Memory B cell (primary cell): ENCODE data around the gene TMEM62.
"Not testable (repeated sequence)": the region's sequence is repeated elsewhere in the genome, so short reads cannot be mapped to it uniquely, and the experiment has no call there.

Source experiments
- ATAC-seq: fragments of 150-1000 bp; cut with Tn5 transposase; 2 replicates; pipeline ENCODE4 v1.10.0; 2021; ENCODE audit warnings: low read depth, mild to moderate bottlenecking, moderate library complexity
- DNase-seq, 2 donors: peaks; one replicate each; pipeline ENCODE4 v3.0.0; 2022; ENCODE audit warnings: low spot score in 2 of 2
- H3K27ac Mint-ChIP-seq: one replicate; pipeline ENCODE4 v1.8.0; 2022; ENCODE audit warnings: mild to moderate bottlenecking, moderate library complexity, mixed read lengths
- H3K27me3 Mint-ChIP-seq: one replicate; pipeline ENCODE4 v1.8.0; 2022; ENCODE audit warnings: mixed read lengths
- H3K36me3 Mint-ChIP-seq: one replicate; pipeline ENCODE4 v1.8.0; 2022; ENCODE audit warnings: mild to moderate bottlenecking, mixed read lengths
- H3K4me1 Mint-ChIP-seq: one replicate; pipeline ENCODE4 v1.8.0; 2022; ENCODE audit warnings: mixed read lengths
- H3K4me3 Mint-ChIP-seq: one replicate; pipeline ENCODE4 v1.8.0; 2022; ENCODE audit warnings: mild to moderate bottlenecking, moderate library complexity, mixed read lengths
- H3K9me3 Mint-ChIP-seq: one replicate; pipeline ENCODE4 v1.8.0; 2022; ENCODE audit warnings: mixed read lengths

The TMEM62 gene

DNA sequence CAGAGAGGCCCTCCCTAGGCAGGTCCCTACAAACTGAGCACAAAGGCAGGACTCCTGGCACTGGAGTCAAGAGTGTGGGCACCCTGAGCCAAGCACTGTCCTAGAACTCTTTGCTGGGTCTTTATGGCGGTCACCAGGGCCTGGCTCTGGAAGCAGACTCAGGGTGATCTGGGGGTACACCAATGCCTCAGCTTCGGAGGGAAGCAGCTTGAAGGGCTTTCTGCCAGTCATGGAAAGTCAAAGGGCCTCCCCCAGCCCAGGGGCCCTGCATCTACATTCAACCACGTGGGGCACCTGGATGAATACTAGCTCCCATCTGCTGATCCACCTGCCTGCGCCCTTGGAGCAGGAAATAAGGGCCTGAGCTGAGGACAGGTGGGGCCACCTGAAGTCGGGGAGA is 80.1 kb downstream of the TMEM62 start:
- H3K4me3 Mint-ChIP-seq, result no peak overlapping the region
- H3K4me1 Mint-ChIP-seq, result no peaks in the 10 kb centered on the region
- no peaks in the 10 kb centered on the region for H3K36me3 Mint-ChIP-seq
- H3K27ac Mint-ChIP-seq, result no peak overlapping the region
- ATAC-seq, result no peak
- H3K9me3 Mint-ChIP-seq, result peaks cover 2% of the 10 kb centered on the region
- peaks cover 10% of the 10 kb centered on the region for H3K27me3 Mint-ChIP-seq
- DNase-seq, result no peak

DNA sequence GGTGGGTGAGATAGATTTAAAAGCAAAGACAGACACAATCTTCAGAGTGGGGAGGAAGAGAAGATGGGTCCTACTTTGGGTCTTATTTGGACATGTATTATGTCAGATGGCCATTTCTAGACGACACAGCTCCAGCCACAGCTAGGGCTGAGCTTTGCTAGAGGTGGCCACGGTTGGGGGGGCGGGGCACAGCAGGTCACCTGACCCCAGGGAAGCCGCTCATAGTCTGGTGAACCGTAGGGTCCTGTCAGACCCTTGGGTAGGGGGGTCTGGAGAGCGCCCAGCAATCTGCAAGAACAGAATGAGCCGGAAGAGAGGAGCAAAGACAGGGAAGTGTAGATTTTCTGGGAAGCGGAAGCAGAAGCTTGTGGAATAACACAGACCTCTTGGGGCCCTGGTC is 80.8 kb downstream of the TMEM62 start:
- no peak for ATAC-seq

DNA sequence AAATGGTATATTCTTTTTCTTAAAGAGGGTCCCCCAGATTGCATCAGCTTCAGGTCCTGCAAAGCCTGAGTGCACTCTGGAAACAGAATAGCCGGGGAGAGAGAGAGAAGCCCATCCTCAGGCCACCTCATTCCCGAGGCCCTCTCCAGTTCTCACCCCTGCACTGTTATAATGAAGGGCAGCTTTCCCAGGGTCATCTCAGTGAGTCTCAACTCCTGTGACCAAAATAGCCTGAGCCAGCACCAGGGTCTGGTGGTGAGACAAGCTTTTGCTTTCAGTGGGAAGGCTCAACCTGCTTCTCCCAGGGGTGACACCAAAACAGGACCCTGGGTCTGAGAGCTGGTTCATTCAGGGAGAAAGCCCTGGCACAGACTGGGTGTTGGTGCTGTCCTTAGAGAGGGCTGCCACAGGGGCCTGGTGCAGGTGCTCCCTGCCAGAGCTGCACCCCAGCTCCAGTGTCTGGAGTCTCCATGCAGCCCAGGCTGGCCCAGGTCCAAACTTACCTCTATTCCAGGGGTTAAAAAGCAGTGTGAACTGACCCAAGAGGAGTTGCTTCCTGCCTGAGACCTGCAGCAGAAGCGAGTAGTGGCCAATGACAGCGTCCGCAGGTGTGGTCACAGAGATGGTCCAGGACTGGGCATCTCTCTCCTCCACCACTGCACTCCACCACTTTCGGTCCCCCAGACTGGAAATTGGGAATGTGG is 81.4 kb downstream of the TMEM62 start:
- no peak overlapping the region for H3K27ac Mint-ChIP-seq
- ATAC-seq (no peak), DNase-seq (no peak)
- peaks cover 5% of the 10 kb centered on the region for H3K27me3 Mint-ChIP-seq
- no peaks in the 10 kb centered on the region for H3K4me1 Mint-ChIP-seq
- H3K36me3 Mint-ChIP-seq, result no peaks in the 10 kb centered on the region
- H3K4me3 Mint-ChIP-seq, result no peak overlapping the region
- peaks cover 2% of the 10 kb centered on the region for H3K9me3 Mint-ChIP-seq

More for the DNA sequence above, 80.8 kb downstream of the TMEM62 start:
- DNase-seq, result no peak
- Mint-ChIP-seq H3K9me3 (peaks cover 2% of the 10 kb centered on the region), H3K4me3 (no peak overlapping the region), H3K27me3 (peaks cover 5% of the 10 kb centered on the region), H3K4me1 (no peaks in the 10 kb centered on the region), H3K36me3 (no peaks in the 10 kb centered on the region), H3K27ac (no peak overlapping the region)

DNA sequence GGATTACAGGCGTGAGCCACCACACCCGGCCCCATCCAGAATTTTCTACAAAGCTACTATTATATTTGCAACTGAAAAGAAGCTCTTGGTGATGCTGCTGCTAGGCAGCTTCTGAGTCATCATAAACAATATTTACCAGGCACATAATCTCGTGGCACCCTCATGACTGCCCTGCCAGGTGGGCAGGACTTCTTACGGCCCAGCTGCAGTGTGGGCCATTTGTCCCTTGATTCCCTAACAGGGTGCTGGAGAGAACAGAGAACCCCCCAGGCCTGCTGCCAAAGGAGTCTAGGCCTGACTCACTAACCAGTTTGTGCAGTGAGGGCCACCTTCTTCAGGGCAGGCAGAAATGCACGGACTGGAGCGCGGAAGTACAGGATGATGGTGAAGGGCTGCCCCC is 82.6 kb downstream of the TMEM62 start:
- H3K27ac Mint-ChIP-seq, result no peak overlapping the region
- H3K36me3 Mint-ChIP-seq, result no peaks in the 10 kb centered on the region
- peaks cover 2% of the 10 kb centered on the region for H3K9me3 Mint-ChIP-seq
- H3K4me1 Mint-ChIP-seq, result no peaks in the 10 kb centered on the region
- H3K4me3 Mint-ChIP-seq, result no peak overlapping the region
- DNase-seq, result no peak
- peaks cover 5% of the 10 kb centered on the region for H3K27me3 Mint-ChIP-seq
- ATAC-seq, result no peak

DNA sequence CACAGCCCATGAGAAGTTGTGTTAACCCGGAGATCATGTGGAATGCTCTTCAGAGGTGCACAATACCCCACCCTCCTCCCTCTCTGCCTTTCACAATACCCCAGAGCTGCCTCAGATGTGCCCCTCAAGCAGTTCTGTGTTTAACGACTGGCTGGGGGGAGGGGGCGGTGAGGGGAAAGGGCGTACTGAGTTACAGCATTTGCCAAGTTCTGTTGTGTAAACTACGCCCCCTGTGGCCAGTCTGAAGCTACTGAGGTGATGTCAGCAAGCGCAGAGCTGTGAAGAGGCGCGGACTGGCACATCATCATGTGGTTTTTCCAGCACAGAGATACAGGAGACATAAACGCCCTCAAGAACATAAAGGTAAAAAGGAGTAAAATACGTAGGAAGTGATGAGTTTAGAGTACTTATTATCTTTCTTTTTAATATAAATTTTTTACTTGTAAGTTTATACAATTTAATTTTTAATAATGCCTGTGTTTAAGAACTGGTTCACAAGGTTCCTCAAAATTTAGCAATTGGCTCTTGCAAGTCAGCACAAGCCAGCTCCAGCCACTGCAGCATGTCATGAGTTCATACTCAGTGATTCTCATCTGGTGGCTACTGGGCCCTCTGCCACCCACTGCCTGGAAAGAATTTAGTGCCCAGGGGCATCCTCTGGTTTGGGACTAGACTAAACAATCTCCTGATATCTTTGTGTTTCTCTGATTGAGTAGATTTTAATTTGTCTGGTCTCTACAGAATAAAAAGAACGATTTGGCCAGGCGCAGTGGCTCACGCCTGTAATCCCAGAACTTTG is 85.7 kb downstream of the TMEM62 start:
- no peak overlapping the region for H3K4me3 Mint-ChIP-seq
- no peak overlapping the region for H3K27ac Mint-ChIP-seq
- peaks cover 5% of the 10 kb centered on the region for H3K27me3 Mint-ChIP-seq
- DNase-seq, result no peak
- H3K36me3 Mint-ChIP-seq, result no peaks in the 10 kb centered on the region
- H3K4me1 Mint-ChIP-seq, result no peaks in the 10 kb centered on the region
- H3K9me3 Mint-ChIP-seq, result peaks cover 2% of the 10 kb centered on the region
- ATAC-seq, result no peak

DNA sequence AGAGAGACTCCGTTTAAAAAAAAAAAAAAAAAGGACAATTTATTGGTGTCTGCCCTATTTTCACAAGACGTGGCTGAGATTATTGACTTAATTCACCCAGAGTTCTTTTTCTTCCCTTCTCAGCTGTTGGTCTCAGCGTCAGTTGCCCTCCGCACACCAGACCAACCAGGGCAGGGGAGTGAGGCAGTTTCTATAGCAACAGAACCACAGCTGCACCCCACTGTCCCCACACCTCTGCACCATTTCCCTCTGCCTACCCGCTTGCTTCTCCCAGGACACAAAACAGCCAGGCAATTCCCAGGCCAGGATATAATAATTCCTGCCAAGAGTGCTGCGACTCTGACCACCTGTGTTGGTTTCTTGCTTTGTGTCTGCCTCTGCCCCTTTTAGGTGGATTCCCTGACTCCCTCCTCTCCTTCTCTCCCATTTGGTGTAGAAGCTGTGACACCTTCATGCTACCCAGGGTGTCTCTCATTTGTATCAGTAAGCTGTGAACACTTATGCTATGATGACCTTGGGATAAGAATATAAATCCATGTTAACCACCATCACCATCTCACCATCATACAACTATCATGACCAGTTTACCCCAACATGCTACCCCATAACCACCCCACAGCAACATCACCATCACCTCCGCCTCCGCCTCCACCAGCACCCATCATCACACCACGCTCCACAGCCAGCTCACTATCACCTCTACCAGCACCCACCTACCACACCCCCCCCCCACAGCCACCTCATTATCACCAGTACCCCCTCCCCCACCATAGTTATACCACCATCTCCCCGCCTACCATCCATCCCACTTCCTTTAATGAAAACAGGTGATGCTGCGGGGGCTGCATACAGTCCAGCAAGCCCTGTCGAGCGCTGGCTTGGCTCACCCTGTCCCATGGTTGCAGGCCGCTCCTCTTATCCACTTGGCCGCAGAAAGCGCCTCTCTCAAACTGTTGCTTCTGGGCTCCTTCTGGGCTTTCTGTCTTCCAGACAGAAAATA is 86.8 kb downstream of the TMEM62 start:
- peaks cover 5% of the 10 kb centered on the region for H3K27me3 Mint-ChIP-seq
- no peaks in the 10 kb centered on the region for H3K36me3 Mint-ChIP-seq
- H3K9me3 Mint-ChIP-seq, result peaks cover 2% of the 10 kb centered on the region
- no peak overlapping the region for H3K27ac Mint-ChIP-seq
- no peak overlapping the region for H3K4me3 Mint-ChIP-seq
- ATAC-seq, result no peak
- no peaks in the 10 kb centered on the region for H3K4me1 Mint-ChIP-seq
- no peak for DNase-seq

DNA sequence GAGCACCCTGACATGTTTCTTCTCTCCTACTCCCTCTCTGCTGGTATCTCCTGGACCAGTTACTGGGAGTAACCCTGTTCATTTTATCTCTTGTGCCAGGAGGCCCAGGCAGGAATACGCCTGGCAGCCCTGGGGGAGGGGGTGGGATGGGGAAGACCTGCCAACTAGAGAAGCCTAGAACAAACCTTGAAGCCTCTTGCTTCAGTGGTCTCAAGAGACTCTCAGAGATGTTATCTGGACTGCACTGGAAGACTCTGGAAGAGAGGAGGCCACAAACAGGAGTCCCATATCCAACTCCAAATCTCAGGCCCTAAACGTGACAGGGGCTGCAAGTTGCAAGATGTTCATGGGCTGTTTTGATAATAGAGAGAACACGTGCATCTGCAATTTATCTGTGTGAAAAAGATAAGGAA is 87.6 kb downstream of the TMEM62 start, which contains the start of gene EPB42:
EPB42 (minus strand) TSS at position 28 of the 413 bp plus-strand sequence. CDS start 193 bp downstream, outside the sequence.
- Mint-ChIP-seq H3K27ac (peak within 1 kb of the TSS; percentile 41), H3K9me3 (peaks cover 2% of the 10 kb centered on the region), H3K36me3 (no peaks in the 10 kb centered on the region), H3K27me3 (peaks cover 5% of the 10 kb centered on the region), H3K4me3 (no peak within 1 kb of the TSS), H3K4me1 (peaks cover 6% of the 10 kb centered on the region)
- DNase-seq, result no peak
- ATAC-seq, result no peak

DNA sequence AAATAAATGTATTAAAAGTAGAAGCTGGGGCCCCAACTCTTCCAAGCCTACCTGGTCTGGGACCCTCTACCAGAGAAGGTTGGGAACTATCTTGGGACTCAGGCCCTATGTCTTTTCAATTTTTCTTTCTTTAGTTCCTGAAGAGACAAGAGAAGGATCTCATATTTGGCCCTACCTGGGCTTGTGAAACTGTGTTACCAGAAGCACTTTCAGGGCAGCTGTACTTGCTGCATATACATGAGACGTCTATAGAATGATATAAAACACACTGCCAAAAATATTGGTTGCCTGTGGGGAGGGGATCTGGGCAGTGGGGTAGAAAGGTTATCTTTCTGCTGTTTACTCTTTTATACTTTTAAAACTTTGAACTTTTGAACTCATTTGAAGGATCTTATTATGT is 88.0 kb downstream of the TMEM62 start:
- ATAC-seq, result no peak
- Mint-ChIP-seq H3K27me3 (peaks cover 5% of the 10 kb centered on the region), H3K4me3 (no peak overlapping the region), H3K27ac (peak overlapping the region; percentile 41), H3K4me1 (peaks cover 6% of the 10 kb centered on the region), H3K9me3 (peaks cover 2% of the 10 kb centered on the region), H3K36me3 (no peaks in the 10 kb centered on the region)
- DNase-seq, result no peak

DNA sequence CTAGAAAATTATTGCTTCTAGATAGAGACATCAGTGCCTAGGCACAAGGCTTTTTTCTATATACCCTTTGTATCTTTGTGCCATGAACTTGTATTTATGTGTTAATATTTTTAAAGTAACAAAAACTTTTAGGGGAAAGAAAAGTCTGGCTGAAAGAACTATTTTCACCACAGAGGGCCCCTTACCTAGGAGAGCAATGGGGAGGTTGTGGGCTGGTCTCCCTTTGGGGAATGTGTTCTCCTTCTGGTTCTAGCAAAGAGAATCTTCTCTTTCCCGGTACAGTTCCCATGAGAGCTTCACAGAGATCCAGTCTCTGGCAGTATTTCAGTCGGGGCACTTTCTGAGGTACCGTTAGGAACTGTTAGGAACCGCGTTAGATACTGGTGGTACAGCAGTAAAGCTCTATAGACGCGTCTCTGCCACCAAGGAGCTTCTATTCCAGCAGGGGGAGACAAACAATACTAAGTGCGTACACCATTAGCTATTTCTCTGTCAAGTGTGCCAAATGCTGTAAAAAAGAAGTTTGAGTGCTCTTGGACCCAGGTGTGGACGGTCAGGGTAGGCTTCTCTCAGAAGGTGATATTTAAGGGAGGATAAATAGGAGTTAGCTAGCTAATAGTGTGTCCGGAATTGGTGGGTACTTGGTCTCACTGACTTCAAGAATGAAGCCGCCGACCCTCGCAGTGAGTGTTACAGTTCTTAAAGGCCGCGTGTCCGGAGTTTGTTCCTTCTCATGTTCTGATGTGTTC is 92.0 kb downstream of the TMEM62 start:
- H3K9me3 Mint-ChIP-seq, result no peaks in the 10 kb centered on the region
- H3K36me3 Mint-ChIP-seq, result no peaks in the 10 kb centered on the region
- H3K27ac Mint-ChIP-seq, result no peak overlapping the region
- H3K4me1 Mint-ChIP-seq, result peaks cover 6% of the 10 kb centered on the region
- H3K27me3 Mint-ChIP-seq, result peaks cover 3% of the 10 kb centered on the region
- peak; percentile 98 for ATAC-seq
- DNase-seq, result peak; percentile 47 to 76
- H3K4me3 Mint-ChIP-seq, result no peak overlapping the region

DNA sequence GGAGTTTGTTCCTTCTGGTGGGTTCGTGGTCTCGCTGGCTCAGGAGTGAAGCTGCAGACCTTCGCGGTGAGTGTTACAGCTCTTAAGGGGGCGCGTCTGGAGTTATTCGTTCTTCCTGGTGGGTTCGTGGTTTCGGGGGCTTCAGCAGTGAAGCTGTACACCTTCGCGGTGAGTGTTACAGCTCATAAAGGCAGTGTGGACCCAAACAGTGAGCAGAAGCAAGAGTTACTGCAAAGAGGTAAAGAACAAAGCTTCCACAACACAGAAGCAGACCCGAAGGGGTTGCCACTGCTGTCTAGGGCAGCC is 92.5 kb downstream of the TMEM62 start:
- DNase-seq, ATAC-seq, H3K27ac Mint-ChIP-seq, H3K4me1 Mint-ChIP-seq, H3K9me3 Mint-ChIP-seq, H3K36me3 Mint-ChIP-seq, H3K4me3 Mint-ChIP-seq, H3K27me3 Mint-ChIP-seq: not testable (repeated sequence)

DNA sequence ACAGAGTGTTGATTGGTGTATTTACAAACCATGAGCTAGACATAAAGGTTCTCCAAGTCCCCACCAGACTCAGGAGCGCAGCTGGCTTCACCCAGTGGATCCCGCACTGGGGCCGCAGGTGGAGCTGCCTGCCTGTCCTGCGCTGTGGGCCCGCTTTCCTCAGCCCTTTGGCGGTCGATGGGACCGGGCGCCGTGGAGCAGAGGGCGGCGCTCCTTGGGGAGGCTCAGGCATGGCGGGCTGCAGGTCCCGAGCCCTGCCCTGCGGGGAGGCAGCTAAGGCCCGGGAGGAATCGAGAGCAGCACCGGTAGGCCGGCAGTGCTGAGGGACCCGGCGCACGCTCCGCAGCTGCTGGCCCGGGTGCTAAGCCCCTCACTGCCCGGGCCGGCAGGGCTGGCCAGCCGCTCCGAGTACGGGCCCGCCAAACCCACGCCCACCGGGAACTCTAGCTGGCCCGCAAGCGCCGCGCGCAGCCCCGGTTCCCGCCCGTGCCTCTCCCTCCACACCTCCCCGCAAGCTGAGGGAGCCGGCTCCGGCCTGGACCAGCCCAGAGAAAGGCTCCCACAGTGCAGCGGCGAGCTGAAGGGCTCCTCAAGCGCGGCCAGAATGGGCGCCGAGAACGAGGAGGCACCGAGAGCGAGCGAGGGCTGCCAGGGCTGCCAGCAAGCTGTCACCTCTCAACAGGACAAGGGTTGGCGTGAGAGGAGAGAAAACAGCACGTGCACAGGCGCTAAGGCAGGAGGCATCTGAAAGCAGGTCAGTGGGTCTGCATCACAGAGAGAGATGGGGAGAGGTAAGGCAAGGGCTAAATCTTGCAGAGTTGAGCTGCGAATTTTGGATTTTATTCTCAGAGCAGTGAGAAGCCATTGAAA is 93.3 kb downstream of the TMEM62 start:
- Mint-ChIP-seq H3K4me1 (peaks cover 6% of the 10 kb centered on the region), H3K36me3 (no peaks in the 10 kb centered on the region), H3K9me3 (no peaks in the 10 kb centered on the region), H3K4me3 (no peak overlapping the region), H3K27me3 (no peaks in the 10 kb centered on the region), H3K27ac (no peak overlapping the region)
- no peak for ATAC-seq
- no peak for DNase-seq

DNA sequence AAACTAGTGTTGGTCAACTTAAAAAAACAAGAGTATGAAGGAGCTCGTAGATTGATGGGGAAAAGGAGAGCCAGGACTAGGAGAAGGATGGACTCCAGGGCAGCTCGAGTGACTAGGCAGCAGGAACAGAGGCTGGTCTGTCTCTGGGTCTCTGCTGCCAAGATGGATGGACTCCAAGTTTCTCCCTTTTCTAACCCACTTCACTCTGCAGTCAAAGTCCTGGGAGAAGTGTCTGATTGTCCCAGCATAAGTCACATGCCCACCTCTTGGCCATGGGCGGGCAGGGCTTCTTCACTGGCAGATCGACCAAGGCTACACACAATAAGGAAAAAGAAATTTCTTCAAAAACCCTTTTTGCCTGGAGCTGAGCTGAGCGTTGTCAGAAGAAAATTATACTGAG is 96.6 kb downstream of the TMEM62 start:
- Mint-ChIP-seq H3K27ac (no peak overlapping the region), H3K4me1 (peaks cover 6% of the 10 kb centered on the region), H3K9me3 (no peaks in the 10 kb centered on the region), H3K27me3 (no peaks in the 10 kb centered on the region), H3K36me3 (no peaks in the 10 kb centered on the region), H3K4me3 (no peak overlapping the region)
- ATAC-seq (no peak), DNase-seq (no peak)
